ENCODE data around the gene GPR32. TPM values are rescaled to one million over a fixed set of nuclear protein-coding genes. Genes with fewer than 3 reads are reported as not detected.
"Not testable (repeated sequence)": the region's sequence is repeated elsewhere in the genome, so short reads cannot be mapped to it uniquely, and the experiment has no call there.

Gene GPR32
- total and polyA plus RNA-seq, 2 experiments from 2014 or later = not detected

GRCh38 chr19:50753879-50754278 is 16.4 kb upstream of the GPR32 start:
- H3F3A ChIP-seq (ENCODE audit: insufficient read depth) = no peaks in the 10 kb centered on the region
- no peaks in the 10 kb centered on the region for H3K36me3 ChIP-seq (ENCODE audit: low read depth)
- H3K9me3 ChIP-seq (ENCODE audit: low read depth) = no peaks in the 10 kb centered on the region
- H2AFZ ChIP-seq = no peak overlapping the region
- H3K4me1 ChIP-seq (ENCODE audit: insufficient read depth) = no peaks in the 10 kb centered on the region
- WGBS, 2 experiments (ENCODE audit: low coverage in 1 of 2, low lambda C conversion rate in 2 of 2, missing lambda C conversion rate in 2 of 2) = 63 to 66% methylated on average over 4 of the region's 4 CpGs
- H3K27me3 ChIP-seq (replicated peaks; ENCODE audit: insufficient read depth) = peaks cover 6% of the 10 kb centered on the region
- H3K27ac ChIP-seq = no peak overlapping the region
- H4K20me1 ChIP-seq (ENCODE audit: insufficient read depth) = no peaks in the 10 kb centered on the region
- no peak for DNase-seq
- no peak overlapping the region for H3K9ac ChIP-seq
- TF ChIP-seq EZH2 (IDR thresholded peaks at IDR 0.05; ENCODE audit: insufficient read depth, poor library complexity, severe bottlenecking) (no peak), EZH2phosphoT487 (IDR thresholded peaks at IDR 0.05; ENCODE audit: insufficient read depth, low read depth) (no peak)
- no peaks in the 10 kb centered on the region for H3K9me2 ChIP-seq (ENCODE audit: insufficient read depth)
- H3K79me2 ChIP-seq (ENCODE audit: insufficient read depth) = no peaks in the 10 kb centered on the region
- no peak overlapping the region for H3K4me2 ChIP-seq (ENCODE audit: unreplicated experiment)
- in situ Hi-C loops (cut with MboI) = no loop called here
- H3K4me3 ChIP-seq = no peak overlapping the region

DNA sequence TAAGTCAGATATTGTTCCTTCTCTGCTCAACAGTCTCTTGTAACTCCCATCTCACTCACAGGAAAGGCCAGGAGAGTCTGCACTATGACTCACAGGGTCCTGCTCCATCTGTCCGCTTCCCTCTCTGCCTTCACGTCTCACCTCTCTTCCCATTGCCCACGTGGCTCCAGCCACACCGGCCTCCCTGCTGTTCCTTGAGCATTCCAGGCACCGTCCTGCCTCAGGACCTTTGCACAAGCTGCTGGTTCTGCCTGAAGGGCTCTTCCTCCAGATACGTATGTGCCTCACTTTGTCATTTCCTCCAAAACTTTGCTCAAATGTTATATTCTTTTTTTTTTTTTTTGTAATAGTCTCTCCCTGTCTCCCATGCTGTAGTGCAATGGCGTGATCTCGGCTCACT is 14.0 kb upstream of the GPR32 start:
- DNase-seq; H3K4me1 ChIP-seq (ENCODE audit: insufficient read depth); H3F3A ChIP-seq (ENCODE audit: insufficient read depth); H2AFZ ChIP-seq; H3K4me3 ChIP-seq; H3K9me3 ChIP-seq (ENCODE audit: low read depth); H4K20me1 ChIP-seq (ENCODE audit: insufficient read depth); in situ Hi-C loops (cut with MboI); H3K27me3 ChIP-seq (replicated peaks; ENCODE audit: insufficient read depth); H3K79me2 ChIP-seq (ENCODE audit: insufficient read depth); H3K4me2 ChIP-seq (ENCODE audit: unreplicated experiment); H3K36me3 ChIP-seq (ENCODE audit: low read depth); H3K9me2 ChIP-seq (ENCODE audit: insufficient read depth); H3K27ac ChIP-seq; H3K9ac ChIP-seq: not testable (repeated sequence)
- 56 to 59% methylated on average over 8 of the region's 8 CpGs for WGBS, 2 experiments (ENCODE audit: low coverage in 1 of 2, low lambda C conversion rate in 2 of 2, missing lambda C conversion rate in 2 of 2)

- H3K27ac ChIP-seq; H3F3A ChIP-seq (ENCODE audit: insufficient read depth); H3K4me1 ChIP-seq (ENCODE audit: insufficient read depth); H3K9me3 ChIP-seq (ENCODE audit: low read depth); H3K9ac ChIP-seq; DNase-seq; H3K4me3 ChIP-seq; H3K9me2 ChIP-seq (ENCODE audit: insufficient read depth); H4K20me1 ChIP-seq (ENCODE audit: insufficient read depth); in situ Hi-C loops (cut with MboI); H3K27me3 ChIP-seq (replicated peaks; ENCODE audit: insufficient read depth); H3K36me3 ChIP-seq (ENCODE audit: low read depth); H2AFZ ChIP-seq; H3K4me2 ChIP-seq (ENCODE audit: unreplicated experiment); H3K79me2 ChIP-seq (ENCODE audit: insufficient read depth): not testable (repeated sequence)
- WGBS, 2 experiments (ENCODE audit: low coverage in 1 of 2, low lambda C conversion rate in 2 of 2, missing lambda C conversion rate in 2 of 2) = 66 to 81% methylated on average over 3 of the region's 3 CpGs
These were observed 12.6 kb upstream of the GPR32 start for GRCh38 chr19:50757624-50758023.

DNA sequence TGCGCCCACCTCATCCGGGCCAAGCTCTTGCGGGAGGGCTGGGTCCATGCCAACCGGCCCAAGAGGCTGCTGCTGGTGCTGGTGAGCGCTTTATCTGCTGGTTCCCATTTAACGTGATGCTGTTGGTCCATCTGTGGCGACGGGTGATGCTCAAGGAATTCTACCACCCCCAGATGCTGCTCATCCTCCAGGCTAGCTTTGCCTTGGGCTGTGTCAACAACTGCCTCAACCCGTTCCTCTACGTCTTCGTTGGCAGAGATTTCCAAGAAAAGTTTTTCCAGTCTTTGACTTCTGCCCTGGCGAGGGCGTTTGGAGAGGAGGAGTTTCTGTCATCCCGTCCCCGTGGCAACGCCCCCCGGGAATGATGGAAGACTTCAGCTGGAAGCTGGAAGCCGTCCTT is 11.2 kb upstream of the GPR32 start:
- DNase-seq; H3K79me2 ChIP-seq (ENCODE audit: insufficient read depth); H4K20me1 ChIP-seq (ENCODE audit: insufficient read depth); H3K36me3 ChIP-seq (ENCODE audit: low read depth); H3K4me3 ChIP-seq; H2AFZ ChIP-seq; in situ Hi-C loops (cut with MboI); H3K27me3 ChIP-seq (replicated peaks; ENCODE audit: insufficient read depth); H3K9me3 ChIP-seq (ENCODE audit: low read depth); H3K27ac ChIP-seq; H3K9me2 ChIP-seq (ENCODE audit: insufficient read depth); H3F3A ChIP-seq (ENCODE audit: insufficient read depth); H3K4me2 ChIP-seq (ENCODE audit: unreplicated experiment); H3K9ac ChIP-seq; H3K4me1 ChIP-seq (ENCODE audit: insufficient read depth): not testable (repeated sequence)
- 41 to 55% methylated on average over 11 to 18 of the region's 18 CpGs for WGBS, 2 experiments (ENCODE audit: low coverage in 1 of 2, low lambda C conversion rate in 2 of 2, missing lambda C conversion rate in 2 of 2)

GRCh38 chr19:50759886-50760285 is 10.4 kb upstream of the GPR32 start:
- Histone ChIP-seq H3K79me2 (ENCODE audit: insufficient read depth) (no peaks in the 10 kb centered on the region), H3K9me3 (ENCODE audit: low read depth) (no peaks in the 10 kb centered on the region), H3K27me3 (replicated peaks; ENCODE audit: insufficient read depth) (no peaks in the 10 kb centered on the region), H3K4me1 (ENCODE audit: insufficient read depth) (no peaks in the 10 kb centered on the region), H3K27ac (no peak overlapping the region), H3K4me3 (no peak overlapping the region), H3F3A (ENCODE audit: insufficient read depth) (no peaks in the 10 kb centered on the region), H3K4me2 (ENCODE audit: unreplicated experiment) (no peak overlapping the region), H3K9me2 (ENCODE audit: insufficient read depth) (no peaks in the 10 kb centered on the region), H3K9ac (no peak overlapping the region), H2AFZ (0 out of 2 replicates have a peak overlapping the region, but pooled peaks have one; percentile 38), H3K36me3 (ENCODE audit: low read depth) (no peaks in the 10 kb centered on the region), H4K20me1 (ENCODE audit: insufficient read depth) (no peaks in the 10 kb centered on the region)
- peak; percentile 45 for DNase-seq
- no peak for TF ChIP-seq EZH2phosphoT487 (IDR thresholded peaks at IDR 0.05; ENCODE audit: insufficient read depth, low read depth)
- no peak for TF ChIP-seq EZH2 (IDR thresholded peaks at IDR 0.05; ENCODE audit: insufficient read depth, poor library complexity, severe bottlenecking)
- in situ Hi-C loops (cut with MboI) = no loop called here
- 34 to 47% methylated on average over 4 of the region's 4 CpGs for WGBS, 2 experiments (ENCODE audit: low coverage in 1 of 2, low lambda C conversion rate in 2 of 2, missing lambda C conversion rate in 2 of 2)

DNA sequence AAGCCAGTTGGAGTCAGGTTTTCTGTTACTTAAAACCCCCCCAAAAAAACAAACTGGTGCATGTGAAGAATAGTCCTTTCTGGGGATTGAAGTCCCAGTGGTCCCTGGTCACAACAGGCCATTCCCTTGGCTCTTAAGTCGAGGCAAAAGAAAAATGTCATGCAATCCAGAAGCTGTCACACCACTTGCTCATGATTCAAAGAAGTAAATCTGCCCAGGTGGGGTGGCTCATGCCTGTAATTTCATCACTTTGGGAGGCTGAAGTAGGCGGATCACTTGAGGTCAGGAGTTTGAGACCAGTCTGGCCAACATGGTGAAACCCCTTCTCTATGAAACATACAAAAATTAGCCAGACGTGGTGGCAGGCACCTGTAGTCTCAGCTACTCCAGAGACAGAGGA is 8.8 kb upstream of the GPR32 start:
- H3K4me3 ChIP-seq; H3K27ac ChIP-seq; H3F3A ChIP-seq (ENCODE audit: insufficient read depth); H3K4me2 ChIP-seq (ENCODE audit: unreplicated experiment); H3K36me3 ChIP-seq (ENCODE audit: low read depth); H3K4me1 ChIP-seq (ENCODE audit: insufficient read depth); in situ Hi-C loops (cut with MboI); H2AFZ ChIP-seq; H3K9me3 ChIP-seq (ENCODE audit: low read depth); H3K9me2 ChIP-seq (ENCODE audit: insufficient read depth); H3K9ac ChIP-seq; H3K79me2 ChIP-seq (ENCODE audit: insufficient read depth); DNase-seq; H3K27me3 ChIP-seq (replicated peaks; ENCODE audit: insufficient read depth); H4K20me1 ChIP-seq (ENCODE audit: insufficient read depth): not testable (repeated sequence)
- 18 to 33% methylated on average over 3 of the region's 3 CpGs for WGBS, 2 experiments (ENCODE audit: low coverage in 1 of 2, low lambda C conversion rate in 2 of 2, missing lambda C conversion rate in 2 of 2)

GRCh38 chr19:50763521-50763920 is 6.7 kb upstream of the GPR32 start:
- H4K20me1 ChIP-seq (ENCODE audit: insufficient read depth); H3K9me3 ChIP-seq (ENCODE audit: low read depth); H3K9me2 ChIP-seq (ENCODE audit: insufficient read depth); H3K79me2 ChIP-seq (ENCODE audit: insufficient read depth); H3K4me3 ChIP-seq; H3F3A ChIP-seq (ENCODE audit: insufficient read depth); H3K9ac ChIP-seq; H2AFZ ChIP-seq; H3K27ac ChIP-seq; H3K4me2 ChIP-seq (ENCODE audit: unreplicated experiment); DNase-seq; H3K4me1 ChIP-seq (ENCODE audit: insufficient read depth); in situ Hi-C loops (cut with MboI); H3K27me3 ChIP-seq (replicated peaks; ENCODE audit: insufficient read depth); H3K36me3 ChIP-seq (ENCODE audit: low read depth): not testable (repeated sequence)
- 38 to 44% methylated on average over 10 to 13 of the region's 13 CpGs for WGBS, 2 experiments (ENCODE audit: low coverage in 1 of 2, low lambda C conversion rate in 2 of 2, missing lambda C conversion rate in 2 of 2)
